ENCODE results near the gene FGB.

Gene FGB

GRCh38 chr4:154562697-154563254 lies at the start of gene FGB:
FGB (plus strand) TSS chr4:154563011; CDS start chr4:154563019, 8 bp downstream.
- no peak for DNase-seq (ENCODE audit: low spot score)

DNA sequence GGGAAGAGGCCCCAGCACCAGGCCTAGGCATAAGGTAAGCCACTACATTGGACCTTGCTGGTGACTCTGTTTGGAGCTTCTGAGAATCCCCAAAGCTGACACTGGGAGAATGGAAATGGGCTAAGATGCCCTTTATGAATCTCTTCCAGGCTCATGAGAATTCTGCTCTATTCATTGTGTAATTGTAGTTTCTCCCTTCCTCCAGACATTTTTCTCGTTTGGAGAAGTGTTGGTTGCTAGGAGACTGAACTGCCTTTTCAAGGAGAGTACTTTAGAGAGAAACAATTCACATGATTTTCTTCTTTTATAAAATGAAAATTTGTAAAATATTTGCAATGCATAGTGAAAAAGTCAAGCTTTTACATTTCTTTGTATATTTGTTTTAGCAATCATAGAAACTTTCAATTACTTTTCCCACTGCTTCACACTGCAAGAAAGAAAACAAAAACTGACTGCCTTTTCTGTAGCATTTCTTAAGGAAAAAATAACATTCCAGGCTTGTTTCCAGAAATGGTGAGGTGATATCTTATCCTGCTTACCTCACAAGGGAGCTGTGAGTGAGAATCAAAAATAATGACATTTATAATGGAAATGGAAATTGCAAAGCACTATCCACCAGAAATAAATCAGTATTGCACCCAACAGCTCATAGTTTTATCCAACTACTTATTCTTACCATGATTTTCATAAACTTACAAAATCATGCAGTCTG lies 46.3 kb upstream of the FGB start:
- DNase-seq (ENCODE audit: low spot score), result no peak

DNA sequence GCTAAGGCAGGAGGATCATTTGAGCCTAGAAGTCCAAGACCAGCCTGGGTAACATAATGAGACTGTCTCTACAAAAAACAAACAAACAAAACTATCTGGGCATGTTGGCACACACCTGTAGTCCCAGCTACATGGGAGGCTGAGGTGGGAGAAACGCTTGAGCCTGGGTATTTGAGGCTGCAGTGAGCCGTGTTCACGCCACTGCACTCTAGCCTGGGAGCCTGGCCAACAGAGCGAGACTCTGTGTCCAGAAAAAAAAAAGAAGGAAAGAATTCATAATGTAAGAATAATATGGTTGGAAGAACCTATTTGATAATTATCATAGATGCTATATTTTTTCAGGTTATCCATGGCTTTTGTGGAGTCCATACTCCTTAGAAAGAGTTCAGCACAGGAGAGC lies 45.2 kb upstream of the FGB start:
- no peak for DNase-seq (ENCODE audit: low spot score)

DNA sequence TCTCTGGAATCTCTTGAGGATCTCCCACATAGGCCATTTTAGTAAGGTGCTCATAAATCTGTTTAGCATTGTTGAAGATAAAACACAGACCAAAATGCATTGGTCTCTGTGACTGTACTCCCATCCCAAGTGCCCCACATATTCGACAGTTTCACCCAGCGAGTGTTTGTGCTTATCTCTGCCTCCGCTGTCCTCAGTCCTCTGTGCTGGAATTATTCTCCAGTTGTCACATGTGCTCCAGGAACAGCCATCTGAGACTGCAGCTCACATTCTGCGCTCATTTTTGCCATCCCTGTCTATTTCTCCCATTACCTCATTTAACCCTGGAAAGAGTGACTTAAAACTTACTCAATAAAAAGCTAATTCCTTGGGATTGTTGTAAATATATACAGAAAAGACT lies 43.6 kb upstream of the FGB start:
- DNase-seq (ENCODE audit: low spot score), result no peak

DNA sequence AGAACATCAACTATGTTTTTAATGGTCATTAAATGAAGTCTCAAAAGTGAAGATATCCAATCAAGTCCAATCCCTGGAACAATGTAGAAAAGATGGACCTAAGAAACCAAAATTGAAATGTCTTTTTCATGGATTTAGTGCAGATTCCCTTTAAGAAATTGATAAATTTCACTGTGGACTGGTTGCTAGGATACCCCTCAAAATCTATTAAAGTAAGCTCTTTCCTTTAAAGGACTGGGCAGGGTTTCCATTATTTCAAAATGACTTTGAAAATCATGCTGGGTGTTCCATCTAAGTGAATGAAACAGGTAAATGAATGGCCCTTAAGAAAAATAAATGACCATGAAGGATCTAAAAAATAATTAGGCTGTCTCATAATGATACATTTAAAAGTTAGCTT lies 41.2 kb upstream of the FGB start:
- DNase-seq (ENCODE audit: low spot score), result no peak

GRCh38 chr4:154526151-154526550 lies 36.7 kb upstream of the FGB start:
- no peak for DNase-seq (ENCODE audit: low spot score)

GRCh38 chr4:154527308-154527707 lies 35.5 kb upstream of the FGB start:
- no peak for DNase-seq (ENCODE audit: low spot score)

GRCh38 chr4:154528869-154529268 lies 33.9 kb upstream of the FGB start:
- DNase-seq (ENCODE audit: low spot score), result no peak

- DNase-seq (ENCODE audit: low spot score), result no peak
Measured at GRCh38 chr4:154529728-154530519, 32.9 kb upstream of the FGB start.

GRCh38 chr4:154534296-154534695 lies 28.5 kb upstream of the FGB start:
- no peak for DNase-seq (ENCODE audit: low spot score)

DNA sequence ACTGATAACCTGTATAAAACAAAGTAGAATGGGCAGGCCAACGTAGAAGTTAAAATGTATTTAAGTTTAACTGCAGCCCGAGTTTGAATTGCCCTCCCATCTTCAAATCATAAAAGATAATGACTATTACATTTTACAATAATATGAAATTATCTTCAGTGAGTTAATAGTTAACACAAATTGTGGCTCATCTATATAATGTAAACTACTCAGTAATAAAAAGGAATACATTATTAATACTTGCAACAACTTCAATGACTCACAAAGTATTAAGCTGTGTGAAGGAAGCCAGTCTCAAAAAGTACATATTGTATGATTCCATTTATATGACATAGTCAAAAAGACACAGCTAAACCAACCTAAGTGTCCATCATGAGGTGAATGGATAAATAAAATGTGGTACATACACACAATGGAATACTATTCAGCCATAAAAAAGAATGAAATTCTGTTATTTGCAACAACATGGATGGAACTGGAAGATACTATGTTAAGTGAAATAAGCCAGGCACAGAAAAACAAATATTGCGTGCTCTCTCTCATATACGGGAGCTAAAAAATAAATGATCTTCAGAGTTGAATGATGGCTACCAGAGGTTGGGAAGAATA lies 20.4 kb upstream of the FGB start:
- no peak for DNase-seq (ENCODE audit: low spot score)

DNA sequence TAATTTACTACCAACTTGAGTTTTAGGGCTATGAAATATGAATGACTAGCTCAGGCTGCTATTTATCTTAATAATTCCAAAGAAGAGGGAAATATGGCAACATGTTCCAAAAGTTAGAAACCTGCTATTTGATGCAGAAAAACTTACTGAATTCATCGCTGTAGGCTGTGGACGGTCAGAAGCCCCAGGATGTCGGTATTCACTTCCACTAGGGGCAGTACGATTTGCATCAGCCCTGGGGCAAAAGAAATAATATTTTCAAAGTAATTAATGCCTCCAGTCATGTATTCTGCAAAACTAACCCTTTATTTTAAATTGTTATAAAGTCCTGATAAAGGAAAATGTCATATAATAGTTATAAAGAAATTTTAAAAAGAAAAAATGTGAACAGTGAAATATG lies 17.1 kb upstream of the FGB start:
- no peak for DNase-seq (ENCODE audit: low spot score)

DNA sequence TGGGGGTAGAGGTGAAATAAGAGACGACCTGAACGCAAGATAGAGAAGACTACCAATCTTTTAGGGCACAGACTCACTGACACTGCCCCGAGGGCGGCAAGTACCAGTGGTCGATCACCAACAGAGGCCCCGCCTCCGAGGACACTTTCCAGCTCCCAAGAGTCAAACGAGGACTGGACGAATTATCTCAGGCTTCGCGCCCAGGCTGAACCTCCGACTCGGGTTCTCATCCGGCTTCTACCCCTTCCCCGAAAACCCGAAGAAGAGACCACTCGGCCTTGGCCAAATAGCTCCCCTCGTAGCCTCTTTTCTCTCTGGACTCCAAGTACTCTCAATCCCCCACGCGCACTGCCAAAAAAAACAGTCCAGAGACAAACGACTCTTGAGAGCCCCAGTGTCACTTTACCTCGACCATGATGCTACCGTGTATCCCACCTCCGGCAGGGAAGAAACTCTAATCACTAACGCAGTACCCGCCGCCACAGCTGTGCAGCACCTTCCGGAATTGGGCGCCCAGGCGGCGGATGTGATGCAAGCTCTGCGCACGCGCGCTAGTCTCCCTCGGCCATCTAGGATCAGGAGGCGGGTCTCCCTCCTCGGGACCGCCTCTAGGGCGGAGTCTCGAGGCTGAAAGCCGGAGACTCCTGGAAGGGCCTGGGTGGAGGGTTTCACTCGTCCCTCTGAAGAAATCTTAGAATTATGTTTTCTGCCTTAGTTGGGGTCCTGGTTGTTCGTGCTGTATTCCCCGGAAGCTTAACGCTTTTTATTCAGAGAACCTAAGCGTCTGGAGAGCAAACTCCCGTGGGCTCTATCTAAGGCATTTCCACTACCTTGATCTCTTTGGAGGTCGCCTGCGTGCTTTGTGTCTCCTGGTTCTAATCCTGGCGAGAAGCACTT lies 12.7 kb upstream of the FGB start, which contains the start of gene PLRG1:
Gene PLRG1, minus strand, starts transcription at position 507 of the 897 bp plus-strand sequence. Its CDS starts 92 bp downstream, at position 415.
- peak; percentile 98 for DNase-seq (ENCODE audit: low spot score)

GRCh38 chr4:154551872-154552686 lies 10.7 kb upstream of the FGB start:
- peak; percentile 79 for DNase-seq (ENCODE audit: low spot score)

- DNase-seq (ENCODE audit: low spot score), result no peak
Measured at GRCh38 chr4:154559141-154559493, 3.7 kb upstream of the FGB start.

- DNase-seq (ENCODE audit: low spot score), result peak; percentile 47
Measured at GRCh38 chr4:154559494-154560418, 3.1 kb upstream of the FGB start.

- no peak for DNase-seq (ENCODE audit: low spot score)
Measured at GRCh38 chr4:154560419-154560801, 2.4 kb upstream of the FGB start.

DNA sequence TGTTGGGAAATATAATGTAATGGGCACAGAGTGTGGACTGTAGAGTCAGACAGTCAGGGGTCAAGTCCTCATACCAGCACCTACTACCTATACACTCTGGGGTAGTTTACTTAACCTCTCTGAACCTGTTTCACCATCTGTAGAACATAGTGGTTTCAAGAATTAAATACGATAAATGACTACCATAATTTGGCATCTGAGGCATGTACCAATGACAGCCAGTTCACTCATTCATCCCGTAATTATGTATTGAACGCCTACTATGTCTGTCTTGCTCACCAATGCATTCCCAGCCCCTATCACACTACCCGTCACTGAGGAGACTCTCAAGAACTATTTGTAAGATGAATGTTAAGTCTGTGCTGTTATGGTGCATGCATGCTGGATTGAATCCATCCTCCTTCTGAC lies 2.0 kb upstream of the FGB start:
- peak; percentile 38 for DNase-seq (ENCODE audit: low spot score)

GRCh38 chr4:154564311-154564710 lies 1.5 kb downstream of the FGB start:
- DNase-seq (ENCODE audit: low spot score), result no peak

GRCh38 chr4:154565704-154566103 lies 2.9 kb downstream of the FGB start:
- DNase-seq (ENCODE audit: low spot score), result no peak
